ENCODE data around the gene LOXL3.

DNA sequence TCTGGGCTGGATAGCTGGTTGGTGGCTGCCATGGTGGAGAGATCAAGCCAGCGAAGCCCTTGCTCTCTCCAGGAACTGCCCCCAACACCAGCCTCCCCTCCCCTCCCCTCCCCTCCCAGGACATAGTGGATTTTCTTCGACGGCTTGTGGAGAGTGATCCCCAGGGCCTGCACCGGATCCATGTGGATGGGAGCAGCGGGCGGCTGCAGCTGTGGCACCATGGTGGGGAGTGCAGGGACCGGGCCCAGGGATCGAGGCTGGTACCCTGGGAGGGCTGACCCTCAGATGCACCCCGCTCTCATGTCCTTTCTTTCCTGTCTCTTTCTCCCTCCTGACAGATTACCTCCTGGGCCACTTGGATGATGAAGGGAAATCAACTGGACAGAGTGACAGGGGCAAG lies 63.8 kb downstream of the LOXL3 start:
- TF ChIP-seq, protein P1, sequence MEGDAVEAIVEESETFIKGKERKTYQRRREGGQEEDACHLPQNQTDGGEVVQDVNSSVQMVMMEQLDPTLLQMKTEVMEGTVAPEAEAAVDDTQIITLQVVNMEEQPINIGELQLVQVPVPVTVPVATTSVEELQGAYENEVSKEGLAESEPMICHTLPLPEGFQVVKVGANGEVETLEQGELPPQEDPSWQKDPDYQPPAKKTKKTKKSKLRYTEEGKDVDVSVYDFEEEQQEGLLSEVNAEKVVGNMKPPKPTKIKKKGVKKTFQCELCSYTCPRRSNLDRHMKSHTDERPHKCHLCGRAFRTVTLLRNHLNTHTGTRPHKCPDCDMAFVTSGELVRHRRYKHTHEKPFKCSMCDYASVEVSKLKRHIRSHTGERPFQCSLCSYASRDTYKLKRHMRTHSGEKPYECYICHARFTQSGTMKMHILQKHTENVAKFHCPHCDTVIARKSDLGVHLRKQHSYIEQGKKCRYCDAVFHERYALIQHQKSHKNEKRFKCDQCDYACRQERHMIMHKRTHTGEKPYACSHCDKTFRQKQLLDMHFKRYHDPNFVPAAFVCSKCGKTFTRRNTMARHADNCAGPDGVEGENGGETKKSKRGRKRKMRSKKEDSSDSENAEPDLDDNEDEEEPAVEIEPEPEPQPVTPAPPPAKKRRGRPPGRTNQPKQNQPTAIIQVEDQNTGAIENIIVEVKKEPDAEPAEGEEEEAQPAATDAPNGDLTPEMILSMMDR (optimal IDR thresholded peaks at IDR 0.05 in 1 of 3, IDR thresholded peaks at IDR 0.05 in 1 of 3, conservative IDR thresholded peaks at IDR 0.05 in 1 of 3; ENCODE audit: extremely low read depth in 1 of 3, insufficient read depth in 2 of 3, low read length in 3 of 3), result no peak
- TF ChIP-seq EZH2 (IDR thresholded peaks at IDR 0.05; ENCODE audit: low read length), result no peak

All from keratinocyte (primary cell).